22Rv1 (cell line): Measurements from ENCODE around the gene PRCC.

ENCODE experiments used
- ZFX ChIP-seq: fragments of 450-650 bp; IDR thresholded peaks from 2 replicates; pipeline ENCODE4 v1.6.1; 2017; ENCODE audit warnings: antibody characterized with exemption, borderline replicate concordance
- TF ChIP-seq, protein P1 (sequence below): fragments of 450-650 bp; IDR thresholded peaks from 2 replicates; pipeline ENCODE4 v1.5.1; 2017; ENCODE audit warnings: mild to moderate bottlenecking

DNA sequence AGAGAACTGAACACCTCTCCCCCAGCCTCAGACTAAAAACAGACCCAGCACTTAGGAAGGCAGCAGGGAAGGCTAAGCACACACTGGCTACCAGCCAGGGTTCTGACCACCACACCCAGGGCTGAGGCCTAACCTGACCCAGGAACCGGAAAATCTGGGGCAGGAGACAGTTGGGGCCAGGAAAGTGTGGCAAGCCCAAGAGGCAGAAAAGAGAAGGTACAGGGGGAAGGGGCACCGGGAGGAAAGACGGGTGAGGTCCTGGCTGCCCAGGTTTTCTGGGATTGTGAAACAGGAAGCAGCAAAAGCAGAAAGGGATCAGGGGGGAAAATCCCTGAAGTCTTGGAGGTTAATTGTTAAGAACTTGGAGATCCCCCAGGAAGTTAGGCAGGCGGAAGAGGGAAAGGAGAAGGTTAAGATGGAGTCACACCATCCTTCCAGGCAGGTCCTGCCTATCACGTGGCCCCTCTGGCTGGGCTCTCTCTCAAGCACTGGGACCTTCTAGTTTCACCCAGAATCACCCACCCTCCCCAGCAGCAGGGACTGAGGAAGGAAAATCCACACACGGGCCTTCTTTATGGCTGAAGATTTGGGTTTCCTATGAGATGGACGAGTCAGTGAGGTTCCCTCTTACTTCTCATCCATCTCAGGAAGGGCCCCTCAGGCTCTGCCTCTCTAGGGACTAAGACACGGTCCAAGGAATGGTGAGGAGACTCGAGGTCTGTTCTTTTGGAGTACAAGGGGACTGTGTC, 18.5 kb upstream of the PRCC start:
- TF ChIP-seq, protein P1, sequence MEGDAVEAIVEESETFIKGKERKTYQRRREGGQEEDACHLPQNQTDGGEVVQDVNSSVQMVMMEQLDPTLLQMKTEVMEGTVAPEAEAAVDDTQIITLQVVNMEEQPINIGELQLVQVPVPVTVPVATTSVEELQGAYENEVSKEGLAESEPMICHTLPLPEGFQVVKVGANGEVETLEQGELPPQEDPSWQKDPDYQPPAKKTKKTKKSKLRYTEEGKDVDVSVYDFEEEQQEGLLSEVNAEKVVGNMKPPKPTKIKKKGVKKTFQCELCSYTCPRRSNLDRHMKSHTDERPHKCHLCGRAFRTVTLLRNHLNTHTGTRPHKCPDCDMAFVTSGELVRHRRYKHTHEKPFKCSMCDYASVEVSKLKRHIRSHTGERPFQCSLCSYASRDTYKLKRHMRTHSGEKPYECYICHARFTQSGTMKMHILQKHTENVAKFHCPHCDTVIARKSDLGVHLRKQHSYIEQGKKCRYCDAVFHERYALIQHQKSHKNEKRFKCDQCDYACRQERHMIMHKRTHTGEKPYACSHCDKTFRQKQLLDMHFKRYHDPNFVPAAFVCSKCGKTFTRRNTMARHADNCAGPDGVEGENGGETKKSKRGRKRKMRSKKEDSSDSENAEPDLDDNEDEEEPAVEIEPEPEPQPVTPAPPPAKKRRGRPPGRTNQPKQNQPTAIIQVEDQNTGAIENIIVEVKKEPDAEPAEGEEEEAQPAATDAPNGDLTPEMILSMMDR: no peak
- TF ChIP-seq ZFX: no peak
